Activated CD8-positive, alpha-beta memory T cell treated with anti-CD3 and anti-CD28 coated beads, Interleukin-2, amount 50 U/mL, for 24 hours (primary cell): ENCODE results near the gene PKNOX2.

Source experiments
- DNase-seq: peaks from one replicate; pipeline ENCODE4 v3.0.0-alpha.2; 2020; ENCODE audit errors: extremely low read depth

The PKNOX2 gene, protein sequence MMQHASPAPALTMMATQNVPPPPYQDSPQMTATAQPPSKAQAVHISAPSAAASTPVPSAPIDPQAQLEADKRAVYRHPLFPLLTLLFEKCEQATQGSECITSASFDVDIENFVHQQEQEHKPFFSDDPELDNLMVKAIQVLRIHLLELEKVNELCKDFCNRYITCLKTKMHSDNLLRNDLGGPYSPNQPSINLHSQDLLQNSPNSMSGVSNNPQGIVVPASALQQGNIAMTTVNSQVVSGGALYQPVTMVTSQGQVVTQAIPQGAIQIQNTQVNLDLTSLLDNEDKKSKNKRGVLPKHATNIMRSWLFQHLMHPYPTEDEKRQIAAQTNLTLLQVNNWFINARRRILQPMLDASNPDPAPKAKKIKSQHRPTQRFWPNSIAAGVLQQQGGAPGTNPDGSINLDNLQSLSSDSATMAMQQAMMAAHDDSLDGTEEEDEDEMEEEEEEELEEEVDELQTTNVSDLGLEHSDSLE

DNA sequence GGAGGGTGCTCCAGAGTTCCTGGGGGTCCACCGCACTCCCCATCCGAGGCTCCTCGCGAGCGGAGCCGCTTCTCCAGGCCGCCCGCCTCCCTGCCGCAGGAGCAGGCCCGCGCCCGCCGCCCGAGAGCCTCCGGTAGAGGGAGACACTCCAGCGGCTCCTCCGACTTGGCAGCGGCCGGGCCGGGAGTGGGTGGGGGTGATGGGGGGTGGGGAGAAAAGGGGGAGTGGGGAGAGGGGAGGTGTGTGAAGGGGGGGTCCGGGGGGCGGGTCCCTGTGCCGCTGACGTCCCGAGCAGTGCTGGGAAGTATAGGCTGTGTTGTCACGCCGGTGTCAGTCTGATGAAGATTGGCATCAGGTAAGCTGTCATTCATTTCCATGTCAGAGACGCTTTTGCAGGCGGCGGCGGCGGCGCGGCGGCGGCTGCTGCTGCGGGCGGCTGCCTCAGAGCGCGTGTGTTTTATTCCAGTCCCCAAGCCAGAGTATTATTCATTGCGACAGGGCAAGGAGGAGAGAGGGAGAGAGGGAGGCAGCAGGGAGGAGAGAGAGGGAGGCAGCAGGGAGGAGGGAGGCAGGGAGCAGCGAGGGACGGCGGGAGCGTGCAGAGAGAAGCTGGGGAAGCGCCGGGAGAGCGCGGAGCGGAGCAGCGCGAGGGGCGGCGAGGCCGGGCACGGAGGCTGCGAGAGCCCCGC is at the start of gene PKNOX2:
Gene PKNOX2, plus strand, starts transcription at position 330 of the 689 bp plus-strand sequence. CDS start 186,555 bp downstream, outside the sequence.
- DNase-seq: peak; percentile 31

- DNase-seq: no peak
These were observed 47.1 kb upstream of the PKNOX2 start for GRCh38 chr11:125117429-125117828.

DNA sequence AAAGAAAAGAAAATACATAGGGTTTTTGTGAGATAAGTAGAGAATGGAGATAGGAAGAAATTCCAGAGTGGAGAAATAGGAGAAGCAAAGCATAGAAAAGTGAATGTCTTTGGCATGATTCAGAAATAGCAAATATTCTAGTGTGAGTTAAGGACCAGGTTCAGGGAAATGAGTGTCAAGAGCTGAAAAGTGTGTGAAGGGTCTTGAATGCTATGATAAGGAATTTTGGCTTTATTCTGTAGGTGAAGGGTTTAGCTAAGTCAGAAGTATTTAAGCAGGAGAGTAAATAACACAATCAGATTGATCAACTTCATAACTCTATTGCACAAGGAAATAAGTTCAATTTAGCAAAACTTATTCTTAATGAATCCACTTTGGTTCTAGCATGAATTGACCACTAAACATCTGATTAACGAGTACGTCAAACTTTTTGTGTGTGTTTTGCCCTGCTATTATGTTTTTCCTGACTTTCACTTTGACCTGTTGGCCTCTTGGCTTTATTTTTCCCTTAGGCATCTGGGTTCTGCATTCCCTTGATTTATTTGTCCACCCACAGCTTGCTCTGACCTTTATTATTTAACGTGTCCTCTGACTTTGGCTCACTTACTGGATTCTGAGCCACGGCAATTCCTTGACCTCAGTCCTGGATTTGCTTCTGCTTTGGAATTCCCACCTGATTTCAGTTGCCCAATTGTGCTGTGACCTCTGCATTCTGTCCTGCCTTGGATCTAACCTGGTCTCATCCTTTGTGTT is 41.2 kb upstream of the PKNOX2 start:
- no peak for DNase-seq

GRCh38 chr11:125123947-125124617 is 40.5 kb upstream of the PKNOX2 start:
- DNase-seq: no peak

DNA sequence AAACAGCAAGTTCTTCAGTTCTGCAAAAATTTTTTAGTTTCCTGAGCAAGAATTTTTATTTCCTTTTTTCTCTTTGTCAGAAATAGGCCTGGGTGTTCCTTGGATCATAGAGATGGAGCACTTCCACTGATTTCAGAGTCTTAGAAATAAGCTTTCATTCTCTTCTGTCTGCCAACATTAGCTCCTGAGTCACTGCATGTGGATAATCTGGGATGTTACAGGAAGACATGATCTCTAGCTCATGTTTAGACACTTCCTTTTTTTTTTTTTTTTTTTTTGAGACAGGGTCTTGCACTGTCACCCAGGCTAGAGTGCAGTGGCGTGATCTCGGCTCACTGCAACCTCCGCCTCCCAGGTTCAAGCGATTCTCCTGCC is 39.9 kb upstream of the PKNOX2 start:
- DNase-seq: no peak

GRCh38 chr11:125128450-125128849 is 36.1 kb upstream of the PKNOX2 start:
- DNase-seq: no peak

DNA sequence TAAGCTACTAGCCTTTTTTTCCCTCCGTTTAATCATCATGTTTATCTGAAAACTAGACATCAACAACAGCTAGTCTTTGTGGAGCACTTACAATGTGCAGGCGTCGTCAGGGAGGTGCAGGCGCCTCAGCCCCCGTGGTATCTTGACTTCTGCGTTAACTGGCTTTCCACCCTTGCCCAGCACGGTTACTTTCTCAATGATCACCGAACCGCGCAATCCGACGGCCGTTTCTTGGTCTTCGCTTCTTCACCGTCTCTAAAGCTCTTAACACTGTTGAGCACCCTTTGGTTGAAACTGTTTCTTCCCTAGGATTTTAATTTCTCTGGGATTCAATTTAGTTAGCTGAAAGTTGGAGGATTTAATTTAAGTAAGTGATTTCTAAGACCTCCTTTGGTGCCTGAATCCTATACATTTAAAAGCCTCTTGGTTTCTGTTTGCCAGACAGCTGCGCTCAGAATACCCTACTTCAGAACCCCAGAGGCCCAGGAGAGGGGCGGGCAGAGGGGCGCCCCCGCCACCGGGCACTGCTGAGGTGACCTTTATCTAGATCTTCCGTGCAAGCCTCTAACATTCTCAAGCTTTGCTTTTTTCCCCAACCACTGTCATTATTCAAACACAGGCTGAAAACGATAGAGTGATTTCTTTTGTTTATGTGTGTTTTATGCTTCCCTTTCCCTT is 35.1 kb upstream of the PKNOX2 start:
- no peak for DNase-seq

- no peak for DNase-seq
These were observed 32.5 kb upstream of the PKNOX2 start for GRCh38 chr11:125132071-125132470.

DNA sequence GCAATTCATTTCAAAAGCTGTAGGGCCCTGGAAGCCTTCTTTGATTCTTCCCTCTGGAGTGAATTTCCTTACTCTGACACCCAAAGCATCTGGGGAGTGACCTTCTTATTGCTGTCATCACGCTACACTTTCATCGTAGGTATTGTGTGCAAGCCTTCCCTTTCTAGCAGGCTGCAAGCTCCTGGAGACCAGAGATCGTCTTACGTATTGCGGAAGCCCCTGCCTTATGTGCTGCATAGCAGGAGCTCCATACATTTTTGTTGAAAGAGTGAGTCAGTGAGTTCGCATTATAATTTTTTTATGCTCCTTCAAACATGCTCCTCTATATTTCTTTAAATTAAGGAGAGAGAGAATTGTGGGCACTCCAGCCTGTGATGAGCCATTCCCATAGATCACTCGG is 32.0 kb upstream of the PKNOX2 start:
- no peak for DNase-seq

GRCh38 chr11:125136001-125136400 is 28.6 kb upstream of the PKNOX2 start:
- no peak for DNase-seq

- no peak for DNase-seq
These were observed 25.6 kb upstream of the PKNOX2 start for GRCh38 chr11:125138966-125139365.

DNA sequence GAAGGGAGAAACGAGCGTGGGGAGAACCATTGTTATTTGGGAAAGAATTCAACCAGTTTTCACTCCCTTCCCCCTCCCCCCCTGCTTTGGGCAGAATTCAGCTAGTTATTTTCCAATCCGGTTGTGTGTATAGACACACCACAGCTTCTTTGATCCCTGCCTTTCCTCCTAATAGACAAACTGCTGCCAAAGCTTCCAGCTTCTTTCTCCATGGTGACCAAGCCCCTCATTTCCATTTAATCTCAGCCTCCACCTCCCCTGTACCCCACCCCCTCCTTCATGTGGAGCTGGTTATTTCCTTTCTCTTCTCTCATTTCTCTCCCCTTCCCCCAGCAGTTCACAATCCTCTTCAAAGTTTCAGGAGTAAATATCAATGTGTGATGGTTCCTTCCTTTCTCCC is 24.8 kb upstream of the PKNOX2 start:
- no peak for DNase-seq

DNA sequence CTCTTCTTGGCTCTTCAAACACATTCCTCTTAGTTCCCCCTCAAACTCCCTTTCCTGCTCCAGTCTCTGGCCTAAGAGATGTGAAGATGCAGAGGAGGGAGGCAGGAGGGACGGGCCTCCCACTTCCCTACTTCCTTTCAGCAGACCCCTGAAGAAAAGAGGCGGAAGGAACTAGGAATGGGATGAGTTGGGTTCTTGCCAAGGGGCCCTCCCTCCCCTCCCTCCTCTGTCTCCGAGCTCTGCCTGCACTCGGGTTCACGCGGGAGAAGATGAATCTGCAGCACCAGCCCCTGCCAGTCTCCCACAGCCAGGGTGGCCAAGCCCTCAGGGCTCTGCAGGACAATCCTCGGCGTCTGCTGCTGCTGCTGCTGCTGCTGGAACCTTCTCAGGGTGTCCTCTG is 24.3 kb upstream of the PKNOX2 start:
- no peak for DNase-seq

- DNase-seq: no peak
These were observed 23.4 kb upstream of the PKNOX2 start for GRCh38 chr11:125141178-125141577.

DNA sequence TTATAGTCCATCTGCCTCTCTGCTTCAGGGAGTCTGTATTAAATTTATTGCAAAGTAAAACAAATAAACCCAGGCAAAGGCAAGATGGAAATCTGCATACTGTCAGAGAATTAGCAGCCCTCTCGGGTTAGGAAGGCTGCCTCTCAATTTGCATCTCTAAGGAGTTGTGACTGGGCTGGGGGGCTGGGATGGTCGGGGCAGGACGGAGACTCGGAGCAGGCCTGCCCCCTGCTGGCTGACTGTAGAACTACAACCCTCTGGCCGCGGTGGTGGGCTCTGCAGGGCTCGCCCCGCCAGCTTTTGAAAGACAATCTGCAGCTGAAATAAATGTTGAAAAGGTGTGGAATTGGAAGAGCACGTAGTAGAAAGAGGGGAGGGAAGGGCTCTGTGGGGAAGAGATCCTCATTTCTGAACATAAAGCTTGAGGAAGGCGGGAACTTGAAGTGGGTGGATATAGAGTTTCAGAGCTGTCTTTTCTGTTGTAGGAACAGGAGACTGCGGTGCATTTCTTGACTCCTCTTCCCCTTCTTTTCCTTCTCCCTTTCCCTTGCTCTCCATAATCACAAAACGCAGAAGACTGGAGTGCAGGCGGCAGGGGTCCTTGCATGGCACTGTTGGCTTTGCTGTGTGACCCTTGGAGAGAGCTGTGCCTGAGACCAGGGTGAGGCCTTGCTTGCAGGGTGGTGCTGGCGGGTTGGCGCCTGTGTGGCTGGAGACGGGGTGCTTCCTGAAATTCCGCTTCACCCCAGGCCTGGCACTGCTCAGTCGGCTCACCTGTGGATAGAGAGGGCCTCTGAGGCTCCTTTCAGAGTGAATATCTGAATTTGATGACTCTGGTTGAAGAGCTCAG is 22.6 kb upstream of the PKNOX2 start:
- DNase-seq: no peak

GRCh38 chr11:125146232-125146631 is 18.3 kb upstream of the PKNOX2 start:
- no peak for DNase-seq

DNA sequence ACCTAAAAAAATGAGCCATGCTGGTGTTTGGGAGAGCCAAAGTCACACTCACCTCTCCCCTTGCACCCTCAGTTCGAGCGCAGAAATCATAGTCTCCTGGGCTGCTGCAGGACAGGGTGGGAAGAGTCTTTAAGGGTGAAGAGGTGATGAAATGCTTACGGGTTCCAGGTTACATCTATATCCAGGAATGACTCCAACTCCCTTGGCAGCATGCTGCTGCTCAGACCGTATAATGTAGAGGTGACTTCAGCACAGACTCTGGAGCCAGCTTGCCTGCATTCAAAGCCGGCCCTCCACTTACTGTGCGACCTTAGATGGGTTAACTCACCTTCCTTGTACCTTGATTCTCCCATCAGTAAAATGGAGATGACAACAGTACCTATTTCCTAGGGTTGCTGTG is 17.3 kb upstream of the PKNOX2 start:
- DNase-seq: no peak

DNA sequence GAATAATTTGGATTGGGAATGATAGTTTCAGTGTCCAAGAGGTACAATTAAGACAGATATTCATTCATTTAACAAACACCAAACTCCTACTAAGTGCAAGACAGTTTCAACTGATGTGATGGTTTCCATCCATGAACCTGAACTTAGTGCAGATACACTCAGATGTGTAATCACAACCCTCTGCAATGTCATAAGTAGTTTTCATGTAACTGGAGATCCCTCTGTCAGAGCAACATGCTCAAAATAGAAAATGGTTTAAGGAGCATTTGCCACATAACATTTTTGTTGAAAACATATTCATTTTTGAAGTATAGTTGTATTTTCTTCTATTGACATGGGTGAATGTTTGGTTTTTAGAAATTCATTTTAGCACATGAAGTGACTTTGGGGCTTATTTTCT is 16.5 kb upstream of the PKNOX2 start:
- DNase-seq: no peak

- no peak for DNase-seq
These were observed 15.8 kb upstream of the PKNOX2 start for GRCh38 chr11:125148743-125149142.

DNA sequence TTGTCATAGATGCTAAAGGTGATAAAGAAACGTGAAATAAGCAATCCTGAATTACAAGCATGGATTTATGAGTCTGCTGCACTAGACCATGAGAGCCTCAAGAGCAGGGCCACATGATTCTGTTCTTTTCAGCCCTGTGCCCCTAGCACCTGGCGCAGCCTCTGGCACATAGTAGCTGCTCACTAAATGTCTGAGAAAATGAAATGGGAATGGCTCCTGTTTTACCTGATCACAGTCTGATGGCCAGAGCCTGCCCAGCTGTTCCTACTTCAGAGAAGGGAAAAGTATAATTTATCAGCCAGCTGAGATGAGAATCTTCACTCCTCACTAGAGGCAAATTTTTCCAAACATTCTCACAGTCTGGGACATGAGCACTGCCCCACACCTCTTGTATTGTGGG is 10.7 kb upstream of the PKNOX2 start:
- no peak for DNase-seq
